OCI-LY3 (cell line): ENCODE measurements around the gene ZNF576.
"Not testable (repeated sequence)": the region's sequence is repeated elsewhere in the genome, so short reads cannot be mapped to it uniquely, and the experiment has no call there.

ENCODE experiments used
- H2AFZ ChIP-seq: fragments of 200-600, 300-600 bp; shearing (Covaris generic); 2 replicates; pipeline ENCODE4 v1.6.0; 2014; ENCODE audit warnings: antibody characterized with exemption, low read depth, low read length
- H3K27ac ChIP-seq: fragments of 200-600, 300-600 bp; sonication (generic); 2 replicates; pipeline ENCODE4 v1.5.1; 2014; ENCODE audit warnings: mild to moderate bottlenecking, low read length, moderate library complexity, mixed read lengths
- H3K27me3 ChIP-seq: fragments of 200-600, 300-600 bp; sonication (generic); 2 replicates; pipeline ENCODE4 v1.6.1; 2014; ENCODE audit warnings: low read depth, low read length, mixed read lengths
- H3K36me3 ChIP-seq: fragments of 200-600, 300-600 bp; sonication (generic); replicated peaks from 2 replicates; pipeline ENCODE3; 2014; ENCODE audit warnings: low read depth, low read length, mixed read lengths
- H3K4me1 ChIP-seq: fragments of 300-600, 200-600 bp; sonication (generic); 2 replicates; pipeline ENCODE4 v1.6.1; 2014; ENCODE audit warnings: low read length, mixed read lengths
- H3K4me2 ChIP-seq: fragments of 200-600, 300-600 bp; sonication (generic); 2 replicates; pipeline ENCODE4 v1.6.1; 2014; ENCODE audit warnings: low read length, mixed read lengths
- H3K4me3 ChIP-seq: fragments of 300-600, 200-600 bp; sonication (generic); 2 replicates; pipeline ENCODE4 v1.5.1; 2014; ENCODE audit warnings: antibody characterized with exemption, mild to moderate bottlenecking, low read length, moderate library complexity
- H3K79me2 ChIP-seq: fragments of 300-600, 200-600 bp; shearing (Covaris generic); 2 replicates; pipeline ENCODE4 v1.6.1; 2014; ENCODE audit warnings: mild to moderate bottlenecking, low read length, mixed read lengths
- H3K9ac ChIP-seq: fragments of 300-600, 200-600 bp; shearing (Covaris generic); 2 replicates; pipeline ENCODE4 v1.6.0; 2014; ENCODE audit warnings: mild to moderate bottlenecking, low read length, moderate library complexity
- H3K9me3 ChIP-seq: fragments of 200-600, 300-600 bp; shearing (Covaris generic); 2 replicates; pipeline ENCODE4 v1.6.1; 2014; ENCODE audit warnings: low read length, mixed read lengths; ENCODE audit not compliant: insufficient read depth
- H4K20me1 ChIP-seq: fragments of 200-600, 300-600 bp; sonication (generic); 2 replicates; pipeline ENCODE4 v1.6.1; 2016; ENCODE audit warnings: low read length, mixed read lengths; ENCODE audit not compliant: insufficient read depth
- CTCF ChIP-seq: fragments of 200-600, 300-600 bp; sonication (generic); IDR thresholded peaks from 2 replicates; pipeline ENCODE4 v1.5.1; 2014; ENCODE audit warnings: antibody characterized with exemption, low read length, low read depth
- EZH2phosphoT487 ChIP-seq: fragments of 200-600 bp; shearing (Covaris generic); IDR thresholded peaks from 2 replicates; pipeline ENCODE4 v1.6.1; 2018; ENCODE audit warnings: antibody characterized with exemption, mixed run types, low read depth

The ZNF576 gene

DNA sequence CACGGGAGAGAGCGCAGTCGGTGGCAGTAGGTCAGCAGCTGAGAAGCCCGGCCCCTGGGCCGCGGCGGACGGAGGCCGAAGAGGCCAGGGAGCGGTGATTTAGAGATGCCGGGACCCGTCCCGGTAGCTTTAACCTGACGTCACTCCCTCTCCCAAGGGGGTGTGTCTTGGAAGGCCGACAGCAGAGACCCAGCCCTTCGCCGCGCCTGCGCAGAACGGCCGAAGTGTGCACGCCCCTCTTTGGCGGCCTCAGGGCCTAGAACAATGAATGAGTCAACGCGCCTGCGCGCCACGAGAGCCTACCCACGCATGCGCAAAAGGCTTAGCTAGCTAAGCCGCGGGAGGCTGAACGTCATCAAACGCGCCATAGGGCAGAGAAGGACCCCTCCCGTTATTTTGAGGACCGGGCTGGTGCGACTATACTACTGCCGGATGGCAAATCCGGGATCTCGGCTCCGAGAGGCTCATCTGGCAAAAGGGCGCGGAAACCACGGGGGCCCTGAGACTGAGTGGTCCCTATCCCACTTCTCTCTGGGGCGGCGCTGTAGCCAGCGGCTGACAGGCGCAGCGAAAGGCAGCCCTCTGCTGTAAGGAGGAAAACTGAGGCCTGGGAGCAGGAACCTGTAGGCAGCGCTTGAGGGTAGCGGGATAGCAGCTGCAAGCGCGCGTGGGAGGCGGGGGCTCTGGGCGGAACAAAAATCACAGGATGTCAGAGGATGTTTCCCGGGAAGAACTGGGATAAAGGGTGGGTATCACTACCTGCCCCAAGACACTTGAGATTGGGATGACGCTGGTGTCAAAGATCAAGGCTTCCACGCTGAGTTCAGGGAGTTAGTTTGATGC lies at the start of gene ZNF576, which contains the start of gene IRGQ:
Gene ZNF576, plus strand, starts transcription at position 597 of the 843 bp plus-strand sequence. CDS start 514 bp downstream, outside the sequence.
Gene IRGQ, minus strand, starts transcription at position 136 of the 843 bp plus-strand sequence. CDS start 796 bp downstream, outside the sequence.
- peak within 1 kb of the TSS; percentile 81 for H3K27ac ChIP-seq
- peaks cover 31% of the 10 kb centered on the region for H3K36me3 ChIP-seq
- no peaks in the 10 kb centered on the region for H3K9me3 ChIP-seq
- H3K4me1 ChIP-seq, result peaks cover 22% of the 10 kb centered on the region
- peak within 1 kb of the TSS; percentile 93 for H3K4me2 ChIP-seq
- peak within 1 kb of the TSS; percentile 70 for H2AFZ ChIP-seq
- H3K27me3 ChIP-seq, result no peaks in the 10 kb centered on the region
- H3K4me3 ChIP-seq, result peak within 1 kb of the TSS; percentile 91
- TF ChIP-seq CTCF (no peak), EZH2phosphoT487 (no peak)
- peak within 1 kb of the TSS; percentile 88 for H3K9ac ChIP-seq
- H4K20me1 ChIP-seq, result no peaks in the 10 kb centered on the region
- H3K79me2 ChIP-seq, result peaks cover 47% of the 10 kb centered on the region

DNA sequence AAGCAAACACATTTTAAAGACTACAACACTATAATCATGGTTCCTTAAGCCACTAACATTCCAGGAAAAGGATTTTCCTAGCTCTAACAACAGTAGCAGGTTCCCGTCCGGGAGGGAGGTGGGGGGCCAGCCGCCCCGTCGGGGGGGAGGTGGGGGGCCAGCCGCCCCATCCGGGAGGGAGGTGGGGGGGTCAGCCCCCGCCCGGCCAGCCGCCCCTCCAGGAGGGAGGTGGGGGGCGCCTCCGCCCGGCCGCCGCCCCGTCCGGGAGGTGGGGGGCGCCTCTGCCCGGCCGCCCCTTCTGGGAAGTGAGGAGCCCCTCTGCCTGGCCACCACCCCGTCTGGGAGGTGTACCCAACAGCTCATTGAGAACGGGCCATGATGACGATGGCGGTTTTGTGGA lies 48.5 kb upstream of the ZNF576 start:
- not testable (repeated sequence) for H3K27me3 ChIP-seq, H3K27ac ChIP-seq, H3K79me2 ChIP-seq, H3K4me1 ChIP-seq, H3K4me2 ChIP-seq, H3K9ac ChIP-seq, H3K9me3 ChIP-seq, H4K20me1 ChIP-seq, H3K4me3 ChIP-seq, H2AFZ ChIP-seq
- H3K36me3 ChIP-seq, result peaks cover 29% of the 10 kb centered on the region

DNA sequence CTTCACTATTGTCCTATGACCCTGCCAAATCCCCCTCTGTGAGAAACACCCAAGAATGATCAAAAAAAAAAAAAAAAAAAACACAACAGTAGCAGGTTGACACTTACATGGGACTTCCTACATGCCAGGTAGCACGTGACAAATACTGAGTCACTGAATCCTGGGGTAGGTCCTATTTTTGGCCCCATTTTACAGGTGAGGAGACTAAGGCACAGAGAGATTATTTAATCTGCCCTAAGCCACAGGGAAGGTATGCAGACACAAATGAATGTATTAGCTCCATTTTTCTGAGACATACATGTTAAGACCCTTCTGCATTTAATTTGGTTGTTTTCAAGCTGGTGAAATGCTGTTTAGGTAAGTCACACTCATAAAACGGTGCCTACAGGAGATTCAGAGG lies 47.7 kb upstream of the ZNF576 start:
- H3K36me3 ChIP-seq, result peaks cover 34% of the 10 kb centered on the region
- no peak overlapping the region for H3K9ac ChIP-seq
- no peak overlapping the region for H3K27ac ChIP-seq
- no peaks in the 10 kb centered on the region for H3K79me2 ChIP-seq
- TF ChIP-seq CTCF (no peak), EZH2phosphoT487 (no peak)
- no peaks in the 10 kb centered on the region for H4K20me1 ChIP-seq
- H3K4me3 ChIP-seq, result no peak overlapping the region
- no peaks in the 10 kb centered on the region for H3K9me3 ChIP-seq
- H2AFZ ChIP-seq, result no peak overlapping the region
- H3K4me1 ChIP-seq, result no peaks in the 10 kb centered on the region
- H3K4me2 ChIP-seq, result no peak overlapping the region
- no peaks in the 10 kb centered on the region for H3K27me3 ChIP-seq

- Histone ChIP-seq H3K36me3 (peaks cover 34% of the 10 kb centered on the region), H3K4me2 (no peak overlapping the region)
These were observed 44.8 kb upstream of the ZNF576 start for GRCh38 chr19:43551399-43552197.

More at GRCh38 chr19:43551399-43552197, 44.8 kb upstream of the ZNF576 start:
- Histone ChIP-seq H4K20me1 (0 out of 2 replicates have a peak, but pooled peaks cover 3% of the 10 kb centered on the region), H3K79me2 (no peaks in the 10 kb centered on the region), H3K27ac (no peak overlapping the region), H3K9ac (no peak overlapping the region), H2AFZ (no peak overlapping the region), H3K4me3 (no peak overlapping the region), H3K4me1 (no peaks in the 10 kb centered on the region), H3K27me3 (no peaks in the 10 kb centered on the region), H3K9me3 (no peaks in the 10 kb centered on the region)
- TF ChIP-seq CTCF, result no peak
- TF ChIP-seq EZH2phosphoT487, result no peak
